HG03095 (cell line): ENCODE results near the gene ALG6.
A peak's percentile ranks its signal among the peaks of the same experiment; 100 is the strongest.

Source experiments
- ATAC-seq: cut with Tn5 transposase; IDR thresholded peaks from one replicate; pipeline ENCODE4 v1.9.1; 2021; ENCODE audit warnings: moderate library complexity; ENCODE audit not compliant: unreplicated experiment

ALG6 gene

GRCh38 chr1:63367215-63368103 lies at the start of gene ALG6:
TSS of gene ALG6 (plus strand) at chr1:63367627. CDS start at chr1:63370978, 3,351 bp downstream.
- ATAC-seq, result peak; percentile 95

GRCh38 chr1:63317817-63318152 lies 49.6 kb upstream of the ALG6 start:
- no peak for ATAC-seq

GRCh38 chr1:63318201-63318979 lies 49.0 kb upstream of the ALG6 start:
- no peak for ATAC-seq

- ATAC-seq, result no peak
Measured at GRCh38 chr1:63319046-63320021, 48.1 kb upstream of the ALG6 start.

- ATAC-seq, result no peak
Measured at GRCh38 chr1:63320022-63320721, 47.3 kb upstream of the ALG6 start.

GRCh38 chr1:63321066-63321784 lies 46.2 kb upstream of the ALG6 start:
- ATAC-seq, result no peak

- ATAC-seq, result no peak
Measured at GRCh38 chr1:63321785-63322113, 45.7 kb upstream of the ALG6 start.

- peak; percentile 54 for ATAC-seq
Measured at GRCh38 chr1:63322114-63322943, 45.1 kb upstream of the ALG6 start, which contains the start of gene FOXD3. TSS of gene FOXD3 (plus strand) at chr1:63322567. CDS start at chr1:63323059, 492 bp downstream.

- ATAC-seq, result no peak
Measured at GRCh38 chr1:63322944-63323864, 44.2 kb upstream of the ALG6 start.

GRCh38 chr1:63323865-63324778 lies 43.3 kb upstream of the ALG6 start:
- ATAC-seq, result no peak

- no peak for ATAC-seq
Measured at GRCh38 chr1:63324779-63325119, 42.7 kb upstream of the ALG6 start.

GRCh38 chr1:63325279-63325985 lies 42.0 kb upstream of the ALG6 start:
- no peak for ATAC-seq

- ATAC-seq, result no peak
Measured at GRCh38 chr1:63326106-63326472, 41.3 kb upstream of the ALG6 start.

GRCh38 chr1:63326473-63327380 lies 40.7 kb upstream of the ALG6 start:
- no peak for ATAC-seq

- no peak for ATAC-seq
Measured at GRCh38 chr1:63327417-63328054, 39.9 kb upstream of the ALG6 start.
